ENCODE results near the gene SAMD4A. TPM values are rescaled to one million over a fixed set of nuclear protein-coding genes. Genes with fewer than 3 reads are reported as not detected.

SAMD4A gene
- total RNA-seq, 1 donor from 2014 or later: 14.4 TPM

DNA sequence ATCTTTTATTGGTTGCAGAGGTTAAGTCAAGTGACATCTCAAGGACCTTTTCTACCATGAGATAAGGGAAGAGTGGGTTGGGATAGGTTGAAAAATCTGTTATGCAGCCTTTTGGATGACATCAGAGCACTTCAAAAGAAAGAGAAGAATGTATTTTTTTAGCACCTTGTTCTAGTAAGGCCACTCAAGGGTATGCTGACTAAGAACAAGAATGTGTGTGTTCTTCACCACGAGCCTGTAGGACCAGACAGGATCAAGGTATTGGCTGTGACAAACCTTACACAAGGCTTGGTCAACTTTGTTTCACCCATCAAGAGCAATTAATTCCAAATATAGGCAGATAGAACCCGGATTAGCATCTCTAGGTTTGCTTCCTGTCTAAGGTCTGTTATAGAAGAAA, 142.5 kb downstream of the SAMD4A start:
- TF ChIP-seq, protein P1, sequence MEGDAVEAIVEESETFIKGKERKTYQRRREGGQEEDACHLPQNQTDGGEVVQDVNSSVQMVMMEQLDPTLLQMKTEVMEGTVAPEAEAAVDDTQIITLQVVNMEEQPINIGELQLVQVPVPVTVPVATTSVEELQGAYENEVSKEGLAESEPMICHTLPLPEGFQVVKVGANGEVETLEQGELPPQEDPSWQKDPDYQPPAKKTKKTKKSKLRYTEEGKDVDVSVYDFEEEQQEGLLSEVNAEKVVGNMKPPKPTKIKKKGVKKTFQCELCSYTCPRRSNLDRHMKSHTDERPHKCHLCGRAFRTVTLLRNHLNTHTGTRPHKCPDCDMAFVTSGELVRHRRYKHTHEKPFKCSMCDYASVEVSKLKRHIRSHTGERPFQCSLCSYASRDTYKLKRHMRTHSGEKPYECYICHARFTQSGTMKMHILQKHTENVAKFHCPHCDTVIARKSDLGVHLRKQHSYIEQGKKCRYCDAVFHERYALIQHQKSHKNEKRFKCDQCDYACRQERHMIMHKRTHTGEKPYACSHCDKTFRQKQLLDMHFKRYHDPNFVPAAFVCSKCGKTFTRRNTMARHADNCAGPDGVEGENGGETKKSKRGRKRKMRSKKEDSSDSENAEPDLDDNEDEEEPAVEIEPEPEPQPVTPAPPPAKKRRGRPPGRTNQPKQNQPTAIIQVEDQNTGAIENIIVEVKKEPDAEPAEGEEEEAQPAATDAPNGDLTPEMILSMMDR (conservative IDR thresholded peaks at IDR 0.05): no peak
- Mint-ChIP-seq H3K4me1 (ENCODE audit: unreplicated experiment) (no peaks in the 10 kb centered on the region), H3K4me3 (no peak overlapping the region), H3K27me3 (no peaks in the 10 kb centered on the region), H3K36me3 (no peaks in the 10 kb centered on the region), H3K9me3 (peaks cover 7% of the 10 kb centered on the region), H3K27ac (no peak overlapping the region)
- no peak for DNase-seq (ENCODE audit: extremely low spot score, unreplicated experiment)

DNA sequence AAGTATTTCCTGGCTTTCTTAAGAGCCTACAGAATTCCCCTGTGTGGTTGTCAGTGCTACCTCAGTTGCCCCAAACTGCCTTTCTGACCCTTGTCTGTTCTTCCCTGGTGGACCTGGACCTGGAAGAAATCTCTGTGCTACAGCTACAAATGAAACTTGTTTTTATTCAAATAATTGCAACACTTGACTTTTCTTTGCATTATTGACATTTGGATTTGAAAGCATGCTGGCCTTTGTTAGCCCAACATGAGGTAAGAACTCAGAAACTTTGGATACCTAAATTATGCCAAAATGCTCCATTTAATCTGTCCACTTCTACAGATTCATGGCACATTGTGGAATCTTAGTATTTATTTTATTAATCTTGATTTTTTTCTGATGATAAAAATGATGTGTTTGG, 142.9 kb downstream of the SAMD4A start:
- no peaks in the 10 kb centered on the region for H3K36me3 Mint-ChIP-seq
- DNase-seq (ENCODE audit: extremely low spot score, unreplicated experiment): no peak
- TF ChIP-seq, protein P1 (conservative IDR thresholded peaks at IDR 0.05): no peak
- H3K27ac Mint-ChIP-seq: no peak overlapping the region
- no peak overlapping the region for H3K4me3 Mint-ChIP-seq
- H3K9me3 Mint-ChIP-seq: peaks cover 7% of the 10 kb centered on the region
- H3K27me3 Mint-ChIP-seq: no peaks in the 10 kb centered on the region
- H3K4me1 Mint-ChIP-seq (ENCODE audit: unreplicated experiment): no peaks in the 10 kb centered on the region

DNA sequence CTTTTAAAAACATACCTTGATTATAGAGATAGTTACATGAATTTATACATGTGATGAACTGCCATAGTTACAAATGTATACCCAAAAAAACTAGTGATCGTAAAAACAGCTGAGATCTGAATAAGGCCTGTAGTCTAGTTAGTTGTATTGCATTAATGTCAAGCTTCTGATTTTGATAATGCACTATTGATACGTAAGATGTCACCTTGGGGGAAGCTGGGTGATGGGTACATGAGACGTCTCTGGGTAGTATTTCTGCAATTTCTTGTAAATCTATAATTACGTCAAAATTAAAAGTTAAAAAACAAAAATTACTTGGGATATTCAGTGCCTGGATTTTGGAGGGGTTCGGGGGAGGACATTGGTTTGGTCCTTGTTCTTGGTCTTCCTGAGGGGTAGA, 144.4 kb downstream of the SAMD4A start:
- Mint-ChIP-seq H3K4me1 (ENCODE audit: unreplicated experiment) (no peaks in the 10 kb centered on the region), H3K36me3 (no peaks in the 10 kb centered on the region)
- TF ChIP-seq, protein P1 (conservative IDR thresholded peaks at IDR 0.05): no peak

DNA sequence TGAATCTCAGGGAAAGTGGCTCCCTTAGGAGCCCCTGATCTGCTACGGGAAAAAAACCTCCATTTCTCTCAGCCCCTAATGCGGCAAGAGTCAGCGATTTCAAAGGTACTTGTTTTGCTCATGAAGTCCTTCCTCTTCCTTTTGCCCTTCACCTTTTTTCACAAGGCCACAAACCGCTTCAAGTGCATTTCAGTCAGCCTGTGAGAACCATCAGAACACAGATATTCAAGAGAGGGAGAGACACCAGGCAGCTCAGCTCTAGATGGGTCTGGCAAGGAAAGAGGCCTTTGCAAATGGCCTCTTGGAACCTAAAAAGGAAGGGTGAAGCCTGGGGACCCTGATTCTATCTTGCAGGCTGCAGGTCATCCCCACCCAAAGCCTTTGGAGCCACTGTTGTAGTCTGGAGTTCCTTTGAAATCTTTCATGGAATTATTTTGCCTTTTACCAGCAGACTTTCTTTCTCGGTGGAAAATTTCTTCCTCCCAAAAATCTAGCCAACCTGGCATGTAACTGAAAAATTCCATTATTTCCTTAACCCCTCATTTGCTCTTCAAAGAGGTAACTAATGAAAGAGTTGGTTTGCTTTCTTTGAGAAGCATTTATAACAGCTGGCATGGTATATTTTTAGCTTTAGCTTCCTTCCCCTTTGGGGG, 145.0 kb downstream of the SAMD4A start:
- Mint-ChIP-seq H3K27me3 (no peaks in the 10 kb centered on the region), H3K4me1 (ENCODE audit: unreplicated experiment) (no peaks in the 10 kb centered on the region), H3K36me3 (no peaks in the 10 kb centered on the region), H3K27ac (no peak overlapping the region), H3K4me3 (no peak overlapping the region), H3K9me3 (peaks cover 7% of the 10 kb centered on the region)
- TF ChIP-seq, protein P1 (conservative IDR thresholded peaks at IDR 0.05): no peak
- DNase-seq (ENCODE audit: extremely low spot score, unreplicated experiment): no peak

More for the DNA sequence above, 144.4 kb downstream of the SAMD4A start:
- DNase-seq (ENCODE audit: extremely low spot score, unreplicated experiment): no peak
- Mint-ChIP-seq H3K4me3 (no peak overlapping the region), H3K27me3 (no peaks in the 10 kb centered on the region), H3K27ac (no peak overlapping the region), H3K9me3 (peaks cover 7% of the 10 kb centered on the region)

DNA sequence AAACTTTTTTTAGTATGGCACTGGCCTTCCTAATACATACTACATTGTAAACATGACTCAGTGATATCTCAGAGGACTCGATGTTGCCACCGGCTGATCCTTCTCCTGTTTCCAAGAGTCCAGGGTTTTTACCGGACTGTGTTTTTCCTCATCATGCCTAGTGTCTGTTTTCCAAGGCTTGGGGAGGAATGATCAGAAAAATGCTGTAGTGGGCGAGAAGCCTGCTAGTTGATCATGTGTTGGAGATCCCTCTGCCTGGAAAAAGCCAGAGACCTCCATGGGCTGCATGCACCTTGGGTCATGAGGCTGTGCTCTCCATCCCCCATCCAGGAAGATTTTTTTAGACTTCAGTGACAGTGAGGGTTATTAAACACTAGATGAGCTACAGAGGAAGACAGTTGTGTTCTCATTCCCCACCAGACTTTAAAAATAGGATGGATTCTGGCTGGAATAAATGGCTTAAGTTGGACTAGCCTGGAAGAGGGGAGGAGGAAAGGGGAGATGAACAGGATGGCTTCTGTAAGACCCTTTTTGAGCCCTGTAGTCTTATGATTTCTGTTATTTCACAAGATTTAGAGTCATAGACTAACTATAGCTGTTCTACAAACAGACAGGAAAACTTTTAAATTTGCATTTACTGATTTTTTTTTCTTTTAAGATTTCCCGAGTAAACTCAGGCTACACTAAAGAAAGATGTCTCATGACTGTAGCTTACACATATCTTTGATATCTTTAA, 145.7 kb downstream of the SAMD4A start:
- Mint-ChIP-seq H3K27me3 (no peaks in the 10 kb centered on the region), H3K4me3 (no peak overlapping the region), H3K36me3 (no peaks in the 10 kb centered on the region), H3K4me1 (ENCODE audit: unreplicated experiment) (no peaks in the 10 kb centered on the region), H3K27ac (no peak overlapping the region), H3K9me3 (peaks cover 7% of the 10 kb centered on the region)
- no peak for DNase-seq (ENCODE audit: extremely low spot score, unreplicated experiment)
- TF ChIP-seq, protein P1 (conservative IDR thresholded peaks at IDR 0.05): no peak
